K562 (cell line): Measurements from ENCODE around the gene KCNJ14. TPM values are rescaled to one million over a fixed set of nuclear protein-coding genes. Genes with fewer than 3 reads are reported as not detected.

ENCODE experiments used
- ATAC-seq: fragments of 200-7000 bp; cut with Tn5 transposase; 3 replicates; pipeline ENCODE4 v1.9.1; 2020; ENCODE audit warnings: moderate library complexity
- BruUV-seq: library from RNA; stranded (reverse); fragments of 400-500 nt; replicated peaks from 2 replicates; lab custom pipeline; 2021; lab: Mats Ljungman, UMichigan
- CTCF ChIA-PET: fragments of 300-600 bp; formaldehyde crosslinking; extraction: SDS; loops from one replicate; lab custom pipeline; 2021; ENCODE audit warnings: low intra/inter-chr PET ratio; lab: Yijun Ruan, JAX
- POLR2A ChIA-PET: fragments of 300-600, 350-650 bp; sonication (Branson Sonifier 250); formaldehyde crosslinking; extraction: SDS; loops from one replicate; lab custom pipeline; 2021; ENCODE audit warnings: antibody characterized with exemption, inconsistent platforms; lab: Yijun Ruan, JAX
- DNase-seq, 4 experiments: peaks; one replicate each; pipeline versions ENCODE4 v3.0.0 to v3.0.0-alpha.2; 2011 to 2018; ENCODE audit warnings: low spot score in 3 of 4, mixed read lengths in 3 of 4; ENCODE audit errors: extremely low read depth in 1 of 4
- FAIRE-seq: peaks from 2 replicates; lab custom pipeline; 2011; peaks lifted over from hg19 to GRCh38; lab: Jason Lieb, UNC
- H2AFZ ChIP-seq: 2 replicates; pipeline ENCODE4 v1.6.0; 2011; ENCODE audit warnings: low read depth, low read length, control low read depth, inconsistent platforms
- H3K27ac ChIP-seq: fragments of 200-600 bp; 3 replicates; pipeline ENCODE4 v1.8.0; 2011; ENCODE audit warnings: low read depth, mild to moderate bottlenecking, control low read depth, inconsistent platforms, low read length, moderate library complexity, mixed read lengths; ENCODE audit errors: extremely low read depth
- H3K27me3 ChIP-seq, 2 experiments: fragments of 300-600 bp in 1 of 2; 2 replicates in 1 of 2; 3 replicates in 1 of 2; pipeline versions ENCODE4 v1.6.0 to v1.8.0; 2011; ENCODE audit warnings: inconsistent platforms in 2 of 2, low read length in 2 of 2, mild to moderate bottlenecking in 1 of 2, mixed read lengths in 1 of 2, moderate library complexity in 1 of 2; ENCODE audit not compliant: control insufficient read depth in 2 of 2, insufficient read depth in 2 of 2
- H3K36me3 ChIP-seq: fragments of 300-600 bp; 3 replicates; pipeline ENCODE4 v1.8.0; 2011; ENCODE audit warnings: mild to moderate bottlenecking, low read length, inconsistent platforms; ENCODE audit not compliant: control insufficient read depth, insufficient read depth
- H3K4me1 ChIP-seq, 2 experiments: fragments of 200-600 bp in 1 of 2; replicated peaks in 1 of 2; 2 replicates in 1 of 2; 3 replicates in 1 of 2; pipeline versions ENCODE4 v1.5.1 to v1.8.0; 2011; ENCODE audit warnings: inconsistent platforms in 2 of 2, low read length in 2 of 2, mild to moderate bottlenecking in 1 of 2, mixed read lengths in 1 of 2, moderate library complexity in 1 of 2; ENCODE audit not compliant: control insufficient read depth in 2 of 2, insufficient read depth in 2 of 2
- H3K4me2 ChIP-seq: 2 replicates; pipeline ENCODE4 v1.6.1; 2011; ENCODE audit warnings: low read length, control low read depth, inconsistent platforms, mixed read lengths; ENCODE audit not compliant: insufficient read depth
- H3K4me3 ChIP-seq: fragments of 200-600 bp; sonication (generic), shearing (Covaris generic); 2 replicates; pipeline ENCODE4 v1.5.1; 2016; ENCODE audit warnings: control low read depth, inconsistent platforms
- H3K79me2 ChIP-seq: fragments of 200-600 bp; 3 replicates; pipeline ENCODE4 v1.8.0; 2011; ENCODE audit warnings: low read length, inconsistent platforms; ENCODE audit not compliant: control insufficient read depth, insufficient read depth
- H3K9ac ChIP-seq, 2 experiments: 2 replicates each; pipeline versions ENCODE4 v1.6.0 to v1.6.1; 2011; ENCODE audit warnings: low read depth in 2 of 2, low read length in 2 of 2, control low read depth in 1 of 2, inconsistent platforms in 1 of 2, mild to moderate bottlenecking in 1 of 2, mixed read lengths in 1 of 2; ENCODE audit not compliant: insufficient read depth in 1 of 2
- H3K9me1 ChIP-seq: one replicate; pipeline ENCODE4 v1.6.0; 2011; ENCODE audit warnings: inconsistent platforms, mild to moderate bottlenecking, low read length, moderate library complexity; ENCODE audit not compliant: control insufficient read depth, insufficient read depth
- H3K9me3 ChIP-seq: replicated peaks from 2 replicates; pipeline ENCODE4 v1.5.1; 2011; ENCODE audit warnings: low read depth, low read length, inconsistent platforms; ENCODE audit not compliant: control insufficient read depth, insufficient read depth
- H4K20me1 ChIP-seq: replicated peaks from 2 replicates; pipeline ENCODE4 v1.6.1; 2011; ENCODE audit warnings: low read length, inconsistent platforms, mixed read lengths; ENCODE audit not compliant: control insufficient read depth, insufficient read depth
- CBX3 ChIP-seq, 2 experiments: IDR thresholded peaks; 1 replicate in 1 of 2; 2 replicates in 1 of 2; pipeline ENCODE4 v1.6.1; 2012; ENCODE audit warnings: inconsistent platforms in 2 of 2, low read length in 2 of 2, borderline replicate concordance in 1 of 2, control low read depth in 1 of 2
- MLLT1 ChIP-seq, 2 experiments: fragments of 450-650 bp; IDR thresholded peaks; 2 replicates each; pipeline ENCODE4 v1.6.1; 2016
- NR2C1 ChIP-seq, 2 experiments: fragments of 450-650 bp; IDR thresholded peaks; 2 replicates each; pipeline ENCODE4 v1.6.1; 2017; ENCODE audit warnings: mild to moderate bottlenecking in 2 of 2, antibody characterized with exemption in 1 of 2, inconsistent platforms in 1 of 2, missing compliant biosample characterization in 1 of 2, missing genetic modification characterization in 1 of 2
- PML ChIP-seq: IDR thresholded peaks from 2 replicates; pipeline ENCODE4 v1.6.1; 2012; ENCODE audit warnings: low read length, inconsistent platforms
- SIX5 ChIP-seq, 2 experiments: IDR thresholded peaks; 2 replicates each; pipeline ENCODE4 v1.6.1; 2011; ENCODE audit warnings: low read length in 2 of 2, borderline replicate concordance in 1 of 2, low read depth in 1 of 2, mild to moderate bottlenecking in 1 of 2, moderate library complexity in 1 of 2; ENCODE audit not compliant: insufficient read depth in 1 of 2
- SP2 ChIP-seq: IDR thresholded peaks from 2 replicates; pipeline ENCODE4 v1.6.1; 2011; ENCODE audit warnings: mild to moderate bottlenecking, low read depth, low read length, moderate library complexity; ENCODE audit not compliant: poor library complexity, severe bottlenecking; ENCODE audit errors: extremely low read depth
- ZBTB8A ChIP-seq: fragments of 450-650 bp; IDR thresholded peaks from 2 replicates; pipeline ENCODE4 v1.6.1; 2018; ENCODE audit warnings: mild to moderate bottlenecking, moderate library complexity; ENCODE audit not compliant: partially characterized antibody
- ZZZ3 ChIP-seq: fragments of 450-650 bp; IDR thresholded peaks from 2 replicates; pipeline ENCODE4 v1.6.1; 2016; ENCODE audit warnings: antibody characterized with exemption, mild to moderate bottlenecking, moderate library complexity
- WGBS: fragments of 100-300 bp; shearing (Covaris generic); methylation state at CpG from one replicate; pipeline ENCODE4 v1.1.6; 2016; ENCODE audit warnings: low coverage, mixed read lengths; ENCODE audit not compliant: insufficient coverage; ENCODE audit errors: missing lambda C conversion rate; 5-methylcytosine and 5-hydroxymethylcytosine counted together
- in situ Hi-C: fragments of 300-500 bp; cut with MboI; formaldehyde crosslinking; loops from 4 replicates; pipeline ENCODE4 v1.15.0; 2018; ENCODE audit warnings: inconsistent platforms, mixed read lengths
- intact Hi-C: fragments of 100-400 bp; cut with micrococcal nuclease; formaldehyde crosslinking; loops from 2 replicates; pipeline ENCODE4 v1.14.2; 2022
- polyA plus RNA-seq, 8 experiments: library from polyadenylated mRNA; depleted of rRNA in 4 of 8; stranded (reverse) in 5 of 8; unstranded in 3 of 8; fragments of >200 nt; fragmentation: Nextera tagmentation in 2 of 8; fragmentation: Illumina TruSeq in 1 of 8; extraction: Ambion mirVana in 2 of 8; extraction: Trizol in 1 of 8; gene quantifications; 2 replicates each; pipeline versions ENCODE4 v1.2.1 to v1.2.3, GENCODE V29; 2011 to 2014; ENCODE audit warnings: inconsistent platforms in 1 of 8, missing spikeins in 1 of 8
- total RNA-seq, 7 experiments: library from RNA; depleted of rRNA in 6 of 7; stranded (reverse); fragments of >200 nt in 6 of 7; fragmentation: Illumina TruSeq in 2 of 7; extraction: Trizol in 2 of 7; gene quantifications; 2 replicates each; pipeline versions ENCODE4 v1.2.1 to v1.2.3, GENCODE V29; 2011 to 2021; ENCODE audit warnings: low replicate concordance in 1 of 7
- TF ChIP-seq, protein P1 (sequence below): IDR thresholded peaks from 2 replicates; pipeline ENCODE4 v1.6.1; 2012; ENCODE audit warnings: low read depth, low read length, improper control_type of control experiment, borderline replicate concordance
- TF ChIP-seq, protein P2 (sequence below): sonication (generic); formaldehyde crosslinking; IDR thresholded peaks from 2 replicates; pipeline ENCODE4 v1.8.1; 2023; ENCODE audit warnings: mild to moderate bottlenecking, missing genetic modification reagents
- TF ChIP-seq, protein P3 (sequence below), 2 experiments: fragments of 200-800 bp in 1 of 2; sonication (Bioruptor generic) in 1 of 2; sonication (generic) in 1 of 2; formaldehyde crosslinking in 1 of 2; IDR thresholded peaks in 1 of 2; conservative IDR thresholded peaks in 1 of 2; 2 replicates each; pipeline versions ENCODE4 v1.5.0 to v1.6.1; 2016 to 2020; ENCODE audit warnings: missing compliant biosample characterization in 1 of 2, missing genetic modification characterization in 1 of 2, missing genetic modification reagents in 1 of 2

KCNJ14 gene
- total and polyA plus RNA-seq, 9 of the 15 experiments (the other 6 are each of a cell fraction or from before 2014, with no cell fraction given) = 0.15 to 1.6 (median 0.49) TPM

GRCh38 chr19:48419158-48419920, 36.0 kb upstream of the KCNJ14 start:
- Histone ChIP-seq H4K20me1 (no peaks in the 10 kb centered on the region), H3K9me1 (no peaks in the 10 kb centered on the region), H3K9me3 (no peaks in the 10 kb centered on the region), H3K27me3 (no peaks in the 10 kb centered on the region), H3K4me3 (no peak overlapping the region), H3K9ac (peak overlapping the region; percentile 39 to 54; a peak in 2 of 4 replicates), H3K4me2 (no peak overlapping the region), H3K79me2 (0 out of 3 replicates have a peak, but pooled peaks cover 2% of the 10 kb centered on the region), H3K4me1 (peaks cover 17 to 50% of the 10 kb centered on the region in 2 experiments), H2AFZ (peak overlapping the region; percentile 29; the same call in 1 of the 2 replicates), H3K27ac (peak overlapping the region; percentile 56; the same call in 1 of the 3 replicates), H3K36me3 (peaks cover 72% of the 10 kb centered on the region; the same call in 2 of the 3 replicates)
- FAIRE-seq = no peak
- POLR2A ChIA-PET = interaction anchor here (0.6 kb wide), 3 partner anchors 61 to 1187 kb away, joined by 3 to 5 read pairs (median 4); no protein-coding TSS in a partner anchor
- DNase-seq = peak; percentile 56 to 70 (median 66)
- CTCF ChIA-PET = no interaction called here
- peak; percentile 69 for ATAC-seq
- 87% methylated on average over 27 of the region's 31 CpGs for WGBS
- no TSS peak for BruUV-seq
- in situ Hi-C loops (no loop called here), intact Hi-C loops (loop anchor here (2.0 kb wide), 1 partner anchor 21 kb away; no protein-coding TSS in a partner anchor)
- TF ChIP-seq SIX5 (IDR thresholded peaks at IDR 0.05; ENCODE audit: borderline replicate concordance in 1 of 2, insufficient read depth in 1 of 2, low read depth in 1 of 2, low read length in 2 of 2) (peak; percentile 93 to 95), MLLT1 (IDR thresholded peaks at IDR 0.05) (no peak), PML (no peak), NR2C1 (IDR thresholded peaks at IDR 0.05) (no peak), NR2C1 (tag; IDR thresholded peaks at IDR 0.05) (0 out of 2 replicates have a peak, but pooled peaks have one; percentile 44), CBX3 (IDR thresholded peaks at IDR 0.05; ENCODE audit: borderline replicate concordance in 1 of 2, low read length in 2 of 2) (no peak), ZBTB8A (no peak), SP2 (peak; percentile 7), ZZZ3 (no peak)
- TF ChIP-seq, protein P1, sequence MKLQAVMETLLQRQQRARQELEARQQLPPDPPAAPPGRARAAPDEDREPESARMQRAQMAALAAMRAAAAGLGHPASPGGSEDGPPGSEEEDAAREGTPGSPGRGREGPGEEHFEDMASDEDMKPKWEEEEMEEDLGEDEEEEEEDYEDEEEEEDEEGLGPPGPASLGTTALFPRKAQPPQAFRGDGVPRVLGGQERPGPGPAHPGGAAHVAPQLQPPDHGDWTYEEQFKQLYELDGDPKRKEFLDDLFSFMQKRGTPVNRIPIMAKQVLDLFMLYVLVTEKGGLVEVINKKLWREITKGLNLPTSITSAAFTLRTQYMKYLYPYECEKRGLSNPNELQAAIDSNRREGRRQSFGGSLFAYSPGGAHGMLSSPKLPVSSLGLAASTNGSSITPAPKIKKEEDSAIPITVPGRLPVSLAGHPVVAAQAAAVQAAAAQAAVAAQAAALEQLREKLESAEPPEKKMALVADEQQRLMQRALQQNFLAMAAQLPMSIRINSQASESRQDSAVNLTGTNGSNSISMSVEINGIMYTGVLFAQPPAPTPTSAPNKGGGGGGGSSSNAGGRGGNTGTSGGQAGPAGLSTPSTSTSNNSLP = no peak
- TF ChIP-seq, protein P2, sequence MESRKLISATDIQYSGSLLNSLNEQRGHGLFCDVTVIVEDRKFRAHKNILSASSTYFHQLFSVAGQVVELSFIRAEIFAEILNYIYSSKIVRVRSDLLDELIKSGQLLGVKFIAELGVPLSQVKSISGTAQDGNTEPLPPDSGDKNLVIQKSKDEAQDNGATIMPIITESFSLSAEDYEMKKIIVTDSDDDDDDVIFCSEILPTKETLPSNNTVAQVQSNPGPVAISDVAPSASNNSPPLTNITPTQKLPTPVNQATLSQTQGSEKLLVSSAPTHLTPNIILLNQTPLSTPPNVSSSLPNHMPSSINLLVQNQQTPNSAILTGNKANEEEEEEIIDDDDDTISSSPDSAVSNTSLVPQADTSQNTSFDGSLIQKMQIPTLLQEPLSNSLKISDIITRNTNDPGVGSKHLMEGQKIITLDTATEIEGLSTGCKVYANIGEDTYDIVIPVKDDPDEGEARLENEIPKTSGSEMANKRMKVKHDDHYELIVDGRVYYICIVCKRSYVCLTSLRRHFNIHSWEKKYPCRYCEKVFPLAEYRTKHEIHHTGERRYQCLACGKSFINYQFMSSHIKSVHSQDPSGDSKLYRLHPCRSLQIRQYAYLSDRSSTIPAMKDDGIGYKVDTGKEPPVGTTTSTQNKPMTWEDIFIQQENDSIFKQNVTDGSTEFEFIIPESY = 0 out of 2 replicates have a peak, but pooled peaks have one; percentile 23
- TF ChIP-seq, protein P3, sequence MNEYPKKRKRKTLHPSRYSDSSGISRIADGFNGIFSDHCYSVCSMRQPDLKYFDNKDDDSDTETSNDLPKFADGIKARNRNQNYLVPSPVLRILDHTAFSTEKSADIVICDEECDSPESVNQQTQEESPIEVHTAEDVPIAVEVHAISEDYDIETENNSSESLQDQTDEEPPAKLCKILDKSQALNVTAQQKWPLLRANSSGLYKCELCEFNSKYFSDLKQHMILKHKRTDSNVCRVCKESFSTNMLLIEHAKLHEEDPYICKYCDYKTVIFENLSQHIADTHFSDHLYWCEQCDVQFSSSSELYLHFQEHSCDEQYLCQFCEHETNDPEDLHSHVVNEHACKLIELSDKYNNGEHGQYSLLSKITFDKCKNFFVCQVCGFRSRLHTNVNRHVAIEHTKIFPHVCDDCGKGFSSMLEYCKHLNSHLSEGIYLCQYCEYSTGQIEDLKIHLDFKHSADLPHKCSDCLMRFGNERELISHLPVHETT (CRISPR knock-in tag; conservative IDR thresholded peaks at IDR 0.05 in 1 of 2, IDR thresholded peaks at IDR 0.05 in 1 of 2) = 0 out of 4 replicates have a peak, but pooled peaks of 1 of the 2 experiments have one; percentile 13
